SK-N-SH treated with all-trans-retinoic acid at 6 μM for 48 hours (cell line): Measurements from ENCODE around the gene TEAD1.

Experiments
- ATAC-seq: fragments of 200-7000 bp; cut with Tn5 transposase; 3 replicates; pipeline ENCODE4 v1.9.1; 2020; ENCODE audit warnings: mild to moderate bottlenecking, moderate library complexity
- ARNTL ChIP-seq: fragments of 450-650 bp; formaldehyde crosslinking; IDR thresholded peaks from 2 replicates; pipeline ENCODE4 v1.5.0; 2020; ENCODE audit warnings: low read depth, mild to moderate bottlenecking, moderate library complexity, borderline replicate concordance
- CSDC2 ChIP-seq: fragments of 250-450 bp; sonication (Bioruptor Pico); IDR thresholded peaks from 2 replicates; pipeline ENCODE4 v1.5.0; 2020; ENCODE audit warnings: mild to moderate bottlenecking, moderate library complexity
- ESRRG ChIP-seq: fragments of 250-450 bp; sonication (Bioruptor Pico); IDR thresholded peaks from 2 replicates; pipeline ENCODE4 v1.6.1; 2021; ENCODE audit warnings: mild to moderate bottlenecking
- GLIS3 ChIP-seq: fragments of 250-450 bp; sonication (Bioruptor Pico); IDR thresholded peaks from 2 replicates; pipeline ENCODE4 v1.5.0; 2020; ENCODE audit warnings: mild to moderate bottlenecking, moderate library complexity
- ISL1 ChIP-seq: fragments of 250-450 bp; sonication (Bioruptor Pico); IDR thresholded peaks from 2 replicates; pipeline ENCODE4 v2.1.2; 2022; ENCODE audit warnings: mild to moderate bottlenecking, moderate library complexity
- OSR1 ChIP-seq: fragments of 250-450 bp; sonication (Bioruptor Pico); IDR thresholded peaks from 2 replicates; pipeline ENCODE4 v1.8.0; 2022; ENCODE audit warnings: moderate library complexity, mild to moderate bottlenecking, inconsistent platforms
- PPARA ChIP-seq: fragments of 250-450 bp; sonication (Bioruptor Pico); IDR thresholded peaks from 2 replicates; pipeline ENCODE4 v1.5.0; 2020; ENCODE audit warnings: mild to moderate bottlenecking, borderline replicate concordance
- RARB ChIP-seq: fragments of 250-450 bp; sonication (Bioruptor Pico); IDR thresholded peaks from 2 replicates; pipeline ENCODE4 v1.8.0; 2021; ENCODE audit warnings: mild to moderate bottlenecking, moderate library complexity
- SNAI2 ChIP-seq: fragments of 250-450 bp; sonication (Bioruptor Pico); IDR thresholded peaks from 2 replicates; pipeline ENCODE4 v1.5.0; 2020; ENCODE audit warnings: mild to moderate bottlenecking, moderate library complexity
- TCF4 ChIP-seq: fragments of 250-450 bp; sonication (Bioruptor Pico); IDR thresholded peaks from 2 replicates; pipeline ENCODE4 v1.8.0; 2021; ENCODE audit warnings: mild to moderate bottlenecking, moderate library complexity, borderline replicate concordance
- TOX ChIP-seq: fragments of 250-450 bp; sonication (Bioruptor Pico); IDR thresholded peaks from 2 replicates; pipeline ENCODE4 v1.8.0; 2021; ENCODE audit warnings: mild to moderate bottlenecking, moderate library complexity, borderline replicate concordance
- ZC3H10 ChIP-seq: fragments of 250-450 bp; sonication (Bioruptor Pico); IDR thresholded peaks from 2 replicates; pipeline ENCODE4 v1.5.1; 2021; ENCODE audit warnings: mild to moderate bottlenecking, moderate library complexity
- ZFP3 ChIP-seq: fragments of 250-450 bp; sonication (Bioruptor Pico); IDR thresholded peaks from 2 replicates; pipeline ENCODE4 v1.5.0; 2020; ENCODE audit warnings: mild to moderate bottlenecking, moderate library complexity
- ZFP30 ChIP-seq: fragments of 450-650 bp; formaldehyde crosslinking; IDR thresholded peaks from 2 replicates; pipeline ENCODE4 v1.5.0; 2022; ENCODE audit warnings: mild to moderate bottlenecking, moderate library complexity
- ZNF565 ChIP-seq: fragments of 450-650 bp; formaldehyde crosslinking; conservative IDR thresholded peaks from 2 replicates; pipeline ENCODE4 v1.5.0; 2020; ENCODE audit warnings: low read depth, mild to moderate bottlenecking, moderate library complexity
- ZNF70 ChIP-seq: fragments of 450-650 bp; formaldehyde crosslinking; IDR thresholded peaks from 2 replicates; pipeline ENCODE4 v1.5.0; 2020; ENCODE audit warnings: mild to moderate bottlenecking, moderate library complexity
- ZNF8 ChIP-seq: fragments of 450-650 bp; formaldehyde crosslinking; IDR thresholded peaks from 2 replicates; pipeline ENCODE4 v1.5.0; 2020; ENCODE audit warnings: mild to moderate bottlenecking, moderate library complexity
- TF ChIP-seq, protein P1 (sequence below): fragments of 250-450 bp; sonication (Bioruptor Pico); IDR thresholded peaks from 2 replicates; pipeline ENCODE4 v1.8.0; 2020; ENCODE audit warnings: mild to moderate bottlenecking, moderate library complexity, borderline replicate concordance
- TF ChIP-seq, protein P2 (sequence below): fragments of 250-450 bp; sonication (Bioruptor Pico); IDR thresholded peaks from 2 replicates; pipeline ENCODE4 v1.5.1; 2020; ENCODE audit warnings: low read depth, mild to moderate bottlenecking, moderate library complexity
- TF ChIP-seq, protein P3 (sequence below): fragments of 250-450 bp; sonication (Bioruptor Pico); IDR thresholded peaks from 2 replicates; pipeline ENCODE4 v1.5.0; 2020; ENCODE audit warnings: mild to moderate bottlenecking, moderate library complexity
- TF ChIP-seq, protein P4 (sequence below): fragments of 250-450 bp; sonication (Bioruptor Pico); IDR thresholded peaks from 2 replicates; pipeline ENCODE4 v1.5.1; 2021; ENCODE audit warnings: mild to moderate bottlenecking, moderate library complexity
- TF ChIP-seq, protein P5 (sequence below): fragments of 250-450 bp; sonication (Bioruptor Pico); IDR thresholded peaks from 2 replicates; pipeline ENCODE4 v1.8.0; 2021; ENCODE audit warnings: low read depth, mild to moderate bottlenecking, moderate library complexity, borderline replicate concordance

The TEAD1 gene

DNA sequence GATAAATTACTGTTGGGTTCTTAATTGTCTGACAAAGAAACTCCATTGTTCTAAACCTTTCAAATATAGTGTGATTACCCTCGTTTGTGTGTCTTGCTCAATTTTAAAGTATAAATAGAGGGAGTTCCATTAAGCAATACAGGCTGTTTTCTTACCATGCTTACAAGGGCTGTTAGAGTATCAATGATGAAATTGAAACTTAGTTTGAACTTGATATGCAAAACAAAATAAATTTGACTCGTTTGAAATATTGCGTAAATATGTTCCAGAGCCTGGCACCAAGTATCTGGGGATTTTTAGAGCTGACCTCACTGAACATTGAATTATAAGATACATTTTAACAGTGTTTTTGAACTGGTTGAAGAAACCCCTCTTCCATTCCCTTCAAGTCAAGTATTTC is 31.7 kb downstream of the TEAD1 start (continued):
- TF ChIP-seq, protein P1, sequence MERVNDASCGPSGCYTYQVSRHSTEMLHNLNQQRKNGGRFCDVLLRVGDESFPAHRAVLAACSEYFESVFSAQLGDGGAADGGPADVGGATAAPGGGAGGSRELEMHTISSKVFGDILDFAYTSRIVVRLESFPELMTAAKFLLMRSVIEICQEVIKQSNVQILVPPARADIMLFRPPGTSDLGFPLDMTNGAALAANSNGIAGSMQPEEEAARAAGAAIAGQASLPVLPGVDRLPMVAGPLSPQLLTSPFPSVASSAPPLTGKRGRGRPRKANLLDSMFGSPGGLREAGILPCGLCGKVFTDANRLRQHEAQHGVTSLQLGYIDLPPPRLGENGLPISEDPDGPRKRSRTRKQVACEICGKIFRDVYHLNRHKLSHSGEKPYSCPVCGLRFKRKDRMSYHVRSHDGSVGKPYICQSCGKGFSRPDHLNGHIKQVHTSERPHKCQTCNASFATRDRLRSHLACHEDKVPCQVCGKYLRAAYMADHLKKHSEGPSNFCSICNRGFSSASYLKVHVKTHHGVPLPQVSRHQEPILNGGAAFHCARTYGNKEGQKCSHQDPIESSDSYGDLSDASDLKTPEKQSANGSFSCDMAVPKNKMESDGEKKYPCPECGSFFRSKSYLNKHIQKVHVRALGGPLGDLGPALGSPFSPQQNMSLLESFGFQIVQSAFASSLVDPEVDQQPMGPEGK: no peak
- TF ChIP-seq TCF4 (no peak), ZNF70 (CRISPR knock-in tag) (no peak)

DNA sequence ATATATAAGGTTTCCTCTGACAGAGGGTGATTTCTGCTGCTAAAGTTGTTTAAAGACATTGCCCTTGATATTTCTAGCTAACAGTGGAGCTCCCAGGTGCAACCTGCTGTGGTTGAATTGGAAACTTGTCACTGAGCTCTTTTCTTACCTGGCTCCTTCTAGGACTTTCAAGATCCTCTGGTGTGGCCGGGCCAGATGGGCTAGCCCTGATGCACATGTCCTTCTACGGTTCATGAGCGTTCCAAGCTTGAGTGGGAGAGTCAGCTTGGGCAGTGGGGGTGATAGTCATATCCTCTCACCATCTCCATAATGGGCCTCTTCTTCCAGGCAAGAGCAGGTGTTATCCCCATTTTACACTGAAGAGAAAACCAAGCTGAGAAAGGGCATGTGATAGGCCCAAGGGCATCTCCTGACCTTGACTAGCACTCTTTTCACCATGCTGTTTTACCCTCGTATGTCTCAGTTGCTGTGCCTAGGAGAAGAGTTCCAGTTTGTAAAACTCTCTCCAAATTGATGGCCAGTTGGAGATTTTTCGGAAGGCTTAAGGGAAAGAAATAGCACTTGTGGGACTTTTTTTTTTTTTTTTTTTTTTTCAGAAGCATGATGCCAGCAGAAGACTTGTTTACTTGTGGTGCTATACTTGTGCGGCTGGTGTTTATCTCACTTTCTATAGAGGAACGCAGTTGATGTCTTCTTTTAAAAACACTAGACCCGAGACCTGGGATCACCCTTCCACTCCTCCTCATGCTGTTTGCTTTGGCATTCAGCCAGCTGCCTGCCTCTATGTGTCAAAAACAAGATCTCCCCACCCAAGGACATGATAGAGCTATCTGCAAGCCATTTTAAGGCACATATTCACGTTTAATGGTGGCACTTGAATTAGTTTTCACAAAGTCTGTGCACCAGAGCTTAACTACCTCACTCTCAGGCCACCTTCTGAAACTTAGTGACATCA is 32.6 kb downstream of the TEAD1 start:
- no peak for ATAC-seq
- TF ChIP-seq ZC3H10 (CRISPR knock-in tag): no peak

DNA sequence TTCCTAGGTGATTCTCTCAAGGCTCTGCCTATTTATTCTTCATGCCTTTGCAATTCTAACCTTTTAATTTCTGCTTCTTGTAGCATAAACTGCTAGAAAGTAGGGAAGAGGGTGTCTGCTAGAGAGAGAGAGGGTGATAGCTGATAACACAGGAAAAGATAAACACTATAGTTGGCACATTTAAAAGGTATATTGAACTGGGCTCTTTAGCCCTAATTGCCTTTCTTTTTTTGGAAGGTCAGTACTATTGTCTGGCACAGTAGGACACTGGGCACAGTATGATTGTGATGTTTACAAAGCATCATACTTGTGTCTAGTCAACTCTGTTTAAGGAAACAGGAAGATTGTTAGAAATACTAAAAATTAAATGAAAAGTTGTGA is 33.3 kb downstream of the TEAD1 start:
- no peak for ATAC-seq
- TF ChIP-seq OSR1 (CRISPR knock-in tag) (no peak), ESRRG (no peak), ZC3H10 (CRISPR knock-in tag) (no peak), RARB (no peak), ZFP3 (no peak), ZFP30 (no peak), ZNF8 (CRISPR knock-in tag) (no peak), ARNTL (no peak), PPARA (CRISPR knock-in tag) (no peak), CSDC2 (no peak), ZNF70 (CRISPR knock-in tag) (no peak), ZNF565 (CRISPR knock-in tag) (no peak), GLIS3 (CRISPR knock-in tag) (no peak), SNAI2 (no peak), ISL1 (no peak), TOX (CRISPR knock-in tag) (no peak)
- TF ChIP-seq, protein P2, sequence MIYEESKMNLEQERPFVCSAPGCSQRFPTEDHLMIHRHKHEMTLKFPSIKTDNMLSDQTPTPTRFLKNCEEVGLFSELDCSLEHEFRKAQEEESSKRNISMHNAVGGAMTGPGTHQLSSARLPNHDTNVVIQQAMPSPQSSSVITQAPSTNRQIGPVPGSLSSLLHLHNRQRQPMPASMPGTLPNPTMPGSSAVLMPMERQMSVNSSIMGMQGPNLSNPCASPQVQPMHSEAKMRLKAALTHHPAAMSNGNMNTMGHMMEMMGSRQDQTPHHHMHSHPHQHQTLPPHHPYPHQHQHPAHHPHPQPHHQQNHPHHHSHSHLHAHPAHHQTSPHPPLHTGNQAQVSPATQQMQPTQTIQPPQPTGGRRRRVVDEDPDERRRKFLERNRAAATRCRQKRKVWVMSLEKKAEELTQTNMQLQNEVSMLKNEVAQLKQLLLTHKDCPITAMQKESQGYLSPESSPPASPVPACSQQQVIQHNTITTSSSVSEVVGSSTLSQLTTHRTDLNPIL (CRISPR knock-in tag): no peak
- TF ChIP-seq, protein P3, sequence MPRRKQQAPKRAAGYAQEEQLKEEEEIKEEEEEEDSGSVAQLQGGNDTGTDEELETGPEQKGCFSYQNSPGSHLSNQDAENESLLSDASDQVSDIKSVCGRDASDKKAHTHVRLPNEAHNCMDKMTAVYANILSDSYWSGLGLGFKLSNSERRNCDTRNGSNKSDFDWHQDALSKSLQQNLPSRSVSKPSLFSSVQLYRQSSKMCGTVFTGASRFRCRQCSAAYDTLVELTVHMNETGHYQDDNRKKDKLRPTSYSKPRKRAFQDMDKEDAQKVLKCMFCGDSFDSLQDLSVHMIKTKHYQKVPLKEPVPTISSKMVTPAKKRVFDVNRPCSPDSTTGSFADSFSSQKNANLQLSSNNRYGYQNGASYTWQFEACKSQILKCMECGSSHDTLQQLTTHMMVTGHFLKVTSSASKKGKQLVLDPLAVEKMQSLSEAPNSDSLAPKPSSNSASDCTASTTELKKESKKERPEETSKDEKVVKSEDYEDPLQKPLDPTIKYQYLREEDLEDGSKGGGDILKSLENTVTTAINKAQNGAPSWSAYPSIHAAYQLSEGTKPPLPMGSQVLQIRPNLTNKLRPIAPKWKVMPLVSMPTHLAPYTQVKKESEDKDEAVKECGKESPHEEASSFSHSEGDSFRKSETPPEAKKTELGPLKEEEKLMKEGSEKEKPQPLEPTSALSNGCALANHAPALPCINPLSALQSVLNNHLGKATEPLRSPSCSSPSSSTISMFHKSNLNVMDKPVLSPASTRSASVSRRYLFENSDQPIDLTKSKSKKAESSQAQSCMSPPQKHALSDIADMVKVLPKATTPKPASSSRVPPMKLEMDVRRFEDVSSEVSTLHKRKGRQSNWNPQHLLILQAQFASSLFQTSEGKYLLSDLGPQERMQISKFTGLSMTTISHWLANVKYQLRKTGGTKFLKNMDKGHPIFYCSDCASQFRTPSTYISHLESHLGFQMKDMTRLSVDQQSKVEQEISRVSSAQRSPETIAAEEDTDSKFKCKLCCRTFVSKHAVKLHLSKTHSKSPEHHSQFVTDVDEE (CRISPR knock-in tag): no peak
- TF ChIP-seq, protein P4, sequence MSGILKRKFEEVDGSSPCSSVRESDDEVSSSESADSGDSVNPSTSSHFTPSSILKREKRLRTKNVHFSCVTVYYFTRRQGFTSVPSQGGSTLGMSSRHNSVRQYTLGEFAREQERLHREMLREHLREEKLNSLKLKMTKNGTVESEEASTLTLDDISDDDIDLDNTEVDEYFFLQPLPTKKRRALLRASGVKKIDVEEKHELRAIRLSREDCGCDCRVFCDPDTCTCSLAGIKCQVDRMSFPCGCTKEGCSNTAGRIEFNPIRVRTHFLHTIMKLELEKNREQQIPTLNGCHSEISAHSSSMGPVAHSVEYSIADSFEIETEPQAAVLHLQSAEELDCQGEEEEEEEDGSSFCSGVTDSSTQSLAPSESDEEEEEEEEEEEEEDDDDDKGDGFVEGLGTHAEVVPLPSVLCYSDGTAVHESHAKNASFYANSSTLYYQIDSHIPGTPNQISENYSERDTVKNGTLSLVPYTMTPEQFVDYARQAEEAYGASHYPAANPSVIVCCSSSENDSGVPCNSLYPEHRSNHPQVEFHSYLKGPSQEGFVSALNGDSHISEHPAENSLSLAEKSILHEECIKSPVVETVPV (CRISPR knock-in tag): no peak
- TF ChIP-seq, protein P5, sequence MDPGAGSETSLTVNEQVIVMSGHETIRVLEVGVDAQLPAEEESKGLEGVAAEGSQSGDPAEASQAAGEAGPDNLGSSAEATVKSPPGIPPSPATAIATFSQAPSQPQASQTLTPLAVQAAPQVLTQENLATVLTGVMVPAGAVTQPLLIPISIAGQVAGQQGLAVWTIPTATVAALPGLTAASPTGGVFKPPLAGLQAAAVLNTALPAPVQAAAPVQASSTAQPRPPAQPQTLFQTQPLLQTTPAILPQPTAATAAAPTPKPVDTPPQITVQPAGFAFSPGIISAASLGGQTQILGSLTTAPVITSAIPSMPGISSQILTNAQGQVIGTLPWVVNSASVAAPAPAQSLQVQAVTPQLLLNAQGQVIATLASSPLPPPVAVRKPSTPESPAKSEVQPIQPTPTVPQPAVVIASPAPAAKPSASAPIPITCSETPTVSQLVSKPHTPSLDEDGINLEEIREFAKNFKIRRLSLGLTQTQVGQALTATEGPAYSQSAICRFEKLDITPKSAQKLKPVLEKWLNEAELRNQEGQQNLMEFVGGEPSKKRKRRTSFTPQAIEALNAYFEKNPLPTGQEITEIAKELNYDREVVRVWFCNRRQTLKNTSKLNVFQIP: no peak
